NCI-H526 (cell line): ENCODE results near the gene B4GALNT2.
A peak's percentile ranks its signal among the peaks of the same experiment; 100 is the strongest.
"Not testable (repeated sequence)": the region's sequence is repeated elsewhere in the genome, so short reads cannot be mapped to it uniquely, and the experiment has no call there.

Source experiments
- DNase-seq, 2 experiments: peaks; one replicate each; lab custom pipeline; 2025; lab: John Stamatoyannopoulos, UW

The B4GALNT2 gene

GRCh38 chr17:49120166-49120565 lies 12.4 kb upstream of the B4GALNT2 start:
- no peak for DNase-seq

GRCh38 chr17:49121696-49122292 lies 10.8 kb upstream of the B4GALNT2 start:
- DNase-seq: no peak

DNA sequence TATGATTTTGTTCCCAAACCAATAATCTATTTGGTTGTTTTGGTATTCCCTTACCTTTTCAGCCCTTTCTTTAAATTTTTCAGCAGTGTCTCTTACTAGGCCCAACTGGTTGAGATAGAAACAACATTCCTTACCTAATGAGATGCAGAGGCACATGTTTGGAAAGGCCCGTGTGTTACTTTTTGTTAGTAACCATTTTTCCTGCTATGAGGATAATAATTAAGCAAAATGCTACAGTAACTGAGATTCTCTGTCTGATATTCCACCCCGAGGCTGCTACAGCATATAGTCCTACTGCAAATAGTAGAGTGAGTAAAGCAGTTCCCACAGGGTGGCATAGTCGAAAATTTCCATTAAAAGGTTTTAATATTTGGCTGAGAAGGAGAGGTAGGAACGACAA lies 10.0 kb upstream of the B4GALNT2 start:
- DNase-seq: no peak

DNA sequence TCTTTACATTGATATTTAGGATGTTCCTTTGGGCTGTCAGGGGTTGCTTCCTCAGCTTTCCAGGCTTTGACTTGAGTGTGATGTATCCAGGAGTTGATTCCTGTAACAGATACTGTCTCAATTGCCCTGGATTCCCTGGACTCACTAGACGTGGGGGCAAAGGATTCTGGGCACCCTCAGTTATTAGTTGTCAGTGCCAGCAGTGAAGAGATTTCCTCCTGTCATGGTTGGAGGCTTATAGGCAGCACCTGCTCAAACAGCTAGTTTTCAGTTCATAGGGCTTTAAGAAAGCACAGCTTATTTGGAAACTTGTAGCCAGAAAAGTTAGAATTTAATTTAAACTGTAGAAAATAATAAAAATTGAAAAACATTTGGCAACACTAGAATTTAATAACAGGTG lies 9.5 kb upstream of the B4GALNT2 start:
- peak; percentile 9 to 32 for DNase-seq

GRCh38 chr17:49125449-49125848 lies 7.1 kb upstream of the B4GALNT2 start:
- DNase-seq: no peak

DNA sequence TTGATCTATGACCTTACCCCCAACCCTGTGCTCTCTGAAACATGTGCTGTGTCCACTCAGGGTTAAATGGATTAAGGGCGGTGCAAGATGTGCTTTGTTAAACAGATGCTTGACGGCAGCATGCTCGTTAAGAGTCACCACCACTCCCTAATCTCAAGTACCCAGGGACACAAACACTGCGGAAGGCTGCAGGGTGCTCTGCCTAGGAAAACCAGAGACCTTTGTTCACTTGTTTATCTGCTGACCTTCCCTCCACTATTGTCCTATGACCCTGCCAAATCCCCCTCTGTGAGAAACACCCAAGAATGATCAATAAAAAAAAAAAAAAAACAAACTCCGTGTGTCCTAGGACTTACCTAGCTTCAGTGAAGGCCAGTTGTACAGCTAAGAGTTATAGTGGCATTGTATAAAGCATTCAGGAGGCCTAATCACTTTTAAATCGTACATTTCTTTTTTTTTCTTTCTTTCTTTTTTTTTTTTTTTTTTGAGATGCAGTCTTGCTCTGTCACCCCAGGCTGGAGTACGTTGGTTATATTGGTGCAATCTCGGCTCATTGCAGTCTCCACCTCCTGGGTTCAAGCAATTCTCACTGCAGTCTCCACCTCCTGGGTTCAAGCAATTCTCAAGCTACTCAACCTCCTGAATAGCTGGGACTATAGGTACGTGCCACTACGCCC lies 6.2 kb upstream of the B4GALNT2 start:
- DNase-seq: not testable (repeated sequence)

DNA sequence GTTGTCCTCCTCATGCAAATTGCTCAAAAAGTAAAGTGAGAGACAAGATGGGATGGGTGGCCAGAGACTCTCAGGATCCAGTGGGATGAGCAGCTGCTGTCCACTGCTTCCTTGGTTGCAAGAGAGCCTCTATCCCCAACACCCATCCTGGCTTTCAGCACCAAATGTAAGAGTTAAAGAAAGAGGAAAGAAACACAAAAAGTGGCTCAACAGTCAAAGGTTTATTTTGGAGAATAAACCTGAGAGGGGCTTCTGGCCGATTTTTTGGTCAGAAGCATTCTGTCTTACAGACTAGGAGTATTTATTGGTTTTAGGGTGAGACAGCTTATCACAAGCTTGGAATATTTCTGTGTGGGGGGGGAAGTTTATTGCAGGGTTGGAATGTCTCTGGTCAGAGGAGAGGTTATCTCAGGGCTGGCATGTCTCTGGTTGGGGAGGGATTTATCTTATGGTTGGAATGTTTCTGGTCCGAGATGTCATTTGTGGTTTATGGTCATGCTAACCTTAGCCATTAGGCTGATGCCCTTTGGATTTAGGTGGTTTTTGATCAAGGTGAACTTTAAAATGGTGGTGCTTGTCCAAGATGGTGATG lies 3.1 kb upstream of the B4GALNT2 start:
- not testable (repeated sequence) for DNase-seq

DNA sequence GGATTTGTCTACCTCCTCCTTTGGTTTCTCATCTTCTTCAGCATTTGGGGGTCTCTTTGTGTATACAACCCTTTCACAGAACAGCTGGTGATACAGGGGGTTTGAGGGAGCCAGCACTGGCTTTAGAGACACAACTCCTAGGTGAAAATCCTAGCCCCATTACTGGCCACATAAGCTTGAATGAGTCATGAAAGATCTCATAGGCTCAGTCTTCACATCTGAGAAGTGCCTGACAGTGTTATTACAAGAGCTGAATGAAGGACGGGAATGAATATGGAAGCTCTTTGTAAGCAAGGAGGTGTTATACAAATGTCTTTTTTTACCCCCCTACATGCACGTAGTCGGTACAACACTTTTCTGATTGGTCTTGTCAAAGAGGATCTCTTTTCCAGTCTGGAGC lies 1.7 kb upstream of the B4GALNT2 start:
- DNase-seq: no peak

- no peak for DNase-seq
These were observed 261 bp upstream of the B4GALNT2 start for GRCh38 chr17:49132317-49132698.

DNA sequence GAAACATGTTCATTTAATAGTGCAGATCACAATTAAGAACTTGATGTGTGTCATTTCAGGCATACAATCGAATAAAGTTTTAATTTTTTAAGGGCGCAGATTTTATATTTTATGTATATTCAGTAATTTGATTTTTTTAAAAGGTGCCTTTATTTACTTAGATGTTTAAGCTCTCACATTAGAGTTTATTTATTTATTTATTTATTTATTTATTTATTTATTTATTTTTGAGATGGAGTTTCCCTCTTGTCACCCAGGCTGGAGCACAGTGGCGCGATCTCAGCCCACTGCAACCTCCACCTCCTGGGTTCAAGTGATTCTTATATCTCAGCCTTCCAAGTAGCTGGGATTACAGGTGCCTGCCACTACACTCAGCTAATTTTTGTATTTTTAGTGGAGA lies 3.8 kb downstream of the B4GALNT2 start:
- no peak for DNase-seq

GRCh38 chr17:49145654-49146053 lies 13.1 kb downstream of the B4GALNT2 start:
- DNase-seq: not testable (repeated sequence)

GRCh38 chr17:49146620-49147306 lies 14.2 kb downstream of the B4GALNT2 start:
- DNase-seq: no peak

- DNase-seq: no peak
These were observed 15.6 kb downstream of the B4GALNT2 start for GRCh38 chr17:49148171-49148570.

DNA sequence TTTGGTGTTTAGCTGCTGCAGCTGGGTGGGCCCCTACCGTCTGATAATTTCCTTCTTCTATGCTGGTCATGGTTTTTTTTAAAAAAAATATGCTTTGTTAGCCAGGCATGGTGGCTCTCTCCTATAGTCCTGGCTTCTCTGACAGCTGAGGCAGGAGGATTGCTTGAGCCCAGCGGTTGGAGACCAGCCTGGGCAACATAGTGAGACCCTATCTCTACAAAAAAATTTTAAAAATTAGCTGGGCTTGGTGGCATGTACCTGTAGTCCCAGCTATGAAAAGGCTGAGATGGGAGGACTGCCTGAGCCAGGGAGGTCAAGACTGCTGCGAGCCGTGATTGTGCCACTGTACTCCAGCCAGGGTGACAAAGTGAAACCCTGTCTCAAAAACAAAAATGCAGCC lies 19.4 kb downstream of the B4GALNT2 start:
- DNase-seq: no peak

GRCh38 chr17:49156256-49156655 lies 23.7 kb downstream of the B4GALNT2 start:
- DNase-seq: no peak

DNA sequence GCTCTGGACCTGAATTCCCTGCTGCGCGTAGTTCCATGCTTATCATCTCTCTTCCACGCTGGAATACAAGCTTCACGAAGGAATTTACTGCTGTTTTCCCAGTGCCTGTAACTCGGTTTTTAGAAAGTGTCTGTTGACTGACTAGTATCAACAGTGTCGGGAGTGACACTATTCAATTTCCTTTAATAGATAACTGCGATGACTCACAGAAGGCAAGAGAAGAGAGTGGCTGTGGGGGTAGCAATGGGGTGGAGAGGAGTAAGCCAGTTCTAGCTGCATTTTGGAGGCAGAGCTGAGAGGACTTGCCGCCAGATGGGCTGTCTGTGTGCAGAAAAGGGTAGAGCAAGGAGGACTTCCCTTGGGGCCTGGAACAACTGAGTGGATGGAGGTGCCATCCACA lies 25.2 kb downstream of the B4GALNT2 start:
- DNase-seq: no peak

- DNase-seq: no peak
These were observed 30.3 kb downstream of the B4GALNT2 start for GRCh38 chr17:49162866-49163265.

- DNase-seq: no peak
These were observed 32.6 kb downstream of the B4GALNT2 start for GRCh38 chr17:49165143-49165542.

DNA sequence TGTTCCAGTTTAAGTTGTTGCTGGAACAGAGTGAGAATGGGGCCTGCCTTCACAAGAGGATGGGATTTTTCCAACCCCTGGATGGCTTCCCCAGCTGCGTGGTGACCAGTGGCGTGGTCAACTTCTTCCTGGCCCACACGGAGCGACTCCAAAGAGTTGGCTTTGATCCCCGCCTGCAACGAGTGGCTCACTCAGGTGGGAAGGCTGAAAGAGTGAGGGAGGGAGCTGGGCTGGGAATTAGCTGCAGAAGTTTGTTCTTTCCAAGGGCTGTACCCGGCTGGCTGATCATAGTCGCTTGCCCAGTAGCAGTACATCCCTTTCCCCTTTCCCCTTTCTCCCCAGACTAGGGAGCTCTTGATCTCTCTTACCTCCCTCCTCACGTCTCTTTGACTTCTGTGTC lies 36.1 kb downstream of the B4GALNT2 start:
- DNase-seq: no peak

DNA sequence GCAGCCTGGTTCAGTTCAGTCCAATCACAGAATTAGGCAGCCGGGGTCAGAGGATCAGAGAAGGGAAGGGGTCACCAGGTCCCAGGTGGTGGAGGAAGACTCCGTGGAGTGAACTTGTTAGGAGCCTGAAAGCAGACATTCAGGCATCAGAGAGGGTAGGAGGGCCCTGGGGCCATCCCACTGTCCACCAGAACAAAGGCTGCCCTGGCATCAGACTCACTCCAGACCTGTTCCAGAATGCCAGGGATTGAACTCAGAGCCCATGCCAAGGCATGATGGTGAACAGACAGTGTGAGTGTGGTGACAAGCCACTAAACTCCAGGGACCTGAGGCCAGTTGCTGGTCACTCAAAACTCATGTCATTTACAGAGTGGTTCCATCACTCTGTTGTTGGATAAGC lies 37.6 kb downstream of the B4GALNT2 start:
- no peak for DNase-seq

- not testable (repeated sequence) for DNase-seq
These were observed 38.1 kb downstream of the B4GALNT2 start for GRCh38 chr17:49170711-49171110.

GRCh38 chr17:49175978-49176377 lies 43.4 kb downstream of the B4GALNT2 start:
- not testable (repeated sequence) for DNase-seq

DNA sequence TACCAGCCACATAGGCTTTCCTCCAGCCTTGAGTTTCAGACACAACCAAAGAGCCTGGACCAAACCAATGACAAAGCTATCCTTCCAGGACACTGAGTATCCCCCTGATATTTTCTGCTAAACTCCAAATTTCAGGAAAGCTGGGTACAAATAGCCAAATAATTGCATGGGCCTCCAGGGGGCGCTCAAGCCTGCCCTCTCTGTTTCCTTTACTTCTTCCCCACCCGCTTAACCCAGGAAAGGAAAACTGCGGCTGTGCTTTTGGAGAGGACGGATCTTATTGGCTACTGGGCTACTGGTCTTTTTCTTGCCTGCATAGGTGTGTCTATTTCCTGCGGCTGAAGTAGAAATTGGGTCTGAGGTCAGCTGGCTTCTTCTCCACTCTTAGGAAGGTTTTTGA lies 47.7 kb downstream of the B4GALNT2 start:
- DNase-seq: peak; percentile 48 to 82
